Activated naive CD4-positive, alpha-beta T cell treated with anti-CD3 and anti-CD28 coated beads, Interleukin-2, amount 50 U/mL, for 24 hours (primary cell): Measurements from ENCODE around the gene LRRC2.

Experiments used
- H3K27ac Mint-ChIP-seq: one replicate; pipeline ENCODE4 v1.8.0; 2021; ENCODE audit warnings: mild to moderate bottlenecking, mixed read lengths
- H3K27me3 Mint-ChIP-seq: one replicate; pipeline ENCODE4 v1.8.0; 2021; ENCODE audit warnings: mixed read lengths
- H3K36me3 Mint-ChIP-seq: one replicate; pipeline ENCODE4 v1.8.0; 2021; ENCODE audit warnings: mixed read lengths
- H3K4me1 Mint-ChIP-seq: one replicate; pipeline ENCODE4 v1.8.0; 2021; ENCODE audit warnings: mixed read lengths
- H3K4me3 Mint-ChIP-seq: one replicate; pipeline ENCODE4 v1.8.0; 2021; ENCODE audit warnings: mild to moderate bottlenecking, mixed read lengths
- H3K9me3 Mint-ChIP-seq: one replicate; pipeline ENCODE4 v1.8.0; 2021; ENCODE audit warnings: mixed read lengths

Gene LRRC2

DNA sequence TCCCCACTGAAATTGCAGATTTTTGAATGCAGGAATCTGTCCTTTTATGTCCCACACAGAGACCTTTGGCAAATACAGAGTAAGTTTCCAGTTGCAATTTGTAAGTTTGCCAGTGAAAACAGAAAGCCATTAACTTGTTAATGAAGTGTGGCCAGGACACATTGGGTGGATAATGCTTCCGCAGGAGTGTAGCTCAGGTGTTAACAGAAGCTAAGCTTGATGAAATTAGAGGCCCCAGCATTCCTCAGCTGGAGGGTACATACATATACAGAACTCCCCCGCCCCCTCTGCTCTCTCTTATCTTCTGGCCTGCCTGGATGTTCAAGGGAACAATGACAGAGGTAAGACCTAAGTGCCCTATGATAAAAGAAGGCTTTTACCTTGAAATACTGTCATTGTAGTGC is 8.1 kb upstream of the LRRC2 start:
- Mint-ChIP-seq H3K36me3 (no peaks in the 10 kb centered on the region), H3K4me1 (peaks cover 9% of the 10 kb centered on the region), H3K27me3 (no peaks in the 10 kb centered on the region), H3K9me3 (no peaks in the 10 kb centered on the region), H3K27ac (no peak overlapping the region), H3K4me3 (no peak overlapping the region)

GRCh38 chr3:46573701-46574100 is 7.6 kb upstream of the LRRC2 start:
- Mint-ChIP-seq H3K4me1 (peaks cover 3% of the 10 kb centered on the region), H3K27ac (no peak overlapping the region), H3K9me3 (no peaks in the 10 kb centered on the region), H3K4me3 (no peak overlapping the region), H3K27me3 (no peaks in the 10 kb centered on the region), H3K36me3 (no peaks in the 10 kb centered on the region)

DNA sequence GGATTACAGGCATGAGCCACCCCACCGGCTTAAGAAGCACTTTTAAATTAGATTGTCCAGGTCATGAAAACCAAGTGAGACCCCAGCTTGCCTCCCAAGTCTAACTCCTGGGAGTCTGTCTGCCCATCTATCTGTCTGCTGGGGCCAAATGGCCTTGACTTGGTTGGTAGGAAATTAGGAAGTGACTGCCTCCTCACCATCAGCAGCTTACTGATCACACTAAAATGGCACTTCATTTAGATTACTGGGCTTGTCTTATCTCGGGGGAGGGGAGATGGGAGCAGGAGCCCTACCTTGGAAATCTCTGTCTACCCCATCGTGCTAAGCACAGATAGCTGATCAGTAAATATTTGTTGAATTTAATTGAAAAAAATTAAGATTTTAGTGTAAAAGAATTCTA is 5.6 kb upstream of the LRRC2 start:
- H3K27me3 Mint-ChIP-seq = no peaks in the 10 kb centered on the region
- H3K27ac Mint-ChIP-seq = no peak overlapping the region
- H3K36me3 Mint-ChIP-seq = no peaks in the 10 kb centered on the region
- H3K4me1 Mint-ChIP-seq = no peaks in the 10 kb centered on the region
- no peak overlapping the region for H3K4me3 Mint-ChIP-seq
- no peaks in the 10 kb centered on the region for H3K9me3 Mint-ChIP-seq

DNA sequence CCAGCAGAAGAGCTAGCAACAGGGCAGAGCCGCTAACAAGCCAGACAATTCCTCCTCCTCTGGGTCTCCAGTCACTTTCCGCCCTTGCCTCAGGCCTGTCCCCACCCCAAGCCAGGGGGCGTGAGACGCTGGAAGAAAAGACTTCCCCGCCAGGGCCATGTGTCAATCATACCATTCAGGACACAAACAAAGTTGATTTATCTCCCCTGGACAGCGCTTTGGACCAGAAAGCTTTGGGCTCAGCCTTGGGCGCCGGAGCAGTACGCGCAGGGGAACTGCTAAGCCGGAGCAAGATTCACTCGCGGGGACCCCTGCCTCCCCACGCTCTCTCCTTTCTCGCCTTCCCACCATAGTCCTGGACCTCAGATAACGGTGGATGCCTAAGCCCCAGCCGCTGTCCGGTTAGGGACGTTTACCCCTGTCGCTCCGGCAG is 479 bp downstream of the LRRC2 start:
- Mint-ChIP-seq H3K27me3 (peaks cover 9% of the 10 kb centered on the region), H3K4me1 (peaks cover 13% of the 10 kb centered on the region), H3K4me3 (peak overlapping the region; percentile 73), H3K36me3 (no peaks in the 10 kb centered on the region), H3K9me3 (no peaks in the 10 kb centered on the region), H3K27ac (no peak overlapping the region)

GRCh38 chr3:46565077-46565476 is 1.0 kb downstream of the LRRC2 start:
- Mint-ChIP-seq H3K4me3 (peak overlapping the region; percentile 73), H3K27me3 (peaks cover 9% of the 10 kb centered on the region), H3K4me1 (peaks cover 13% of the 10 kb centered on the region), H3K36me3 (no peaks in the 10 kb centered on the region), H3K27ac (no peak overlapping the region), H3K9me3 (no peaks in the 10 kb centered on the region)

GRCh38 chr3:46564190-46565021 is 1.7 kb downstream of the LRRC2 start:
- peak overlapping the region; percentile 43 for H3K27ac Mint-ChIP-seq
- H3K36me3 Mint-ChIP-seq = no peaks in the 10 kb centered on the region
- H3K9me3 Mint-ChIP-seq = no peaks in the 10 kb centered on the region
- peaks cover 13% of the 10 kb centered on the region for H3K4me1 Mint-ChIP-seq
- H3K27me3 Mint-ChIP-seq = peaks cover 9% of the 10 kb centered on the region
- no peak overlapping the region for H3K4me3 Mint-ChIP-seq

GRCh38 chr3:46561951-46562350 is 4.2 kb downstream of the LRRC2 start:
- no peaks in the 10 kb centered on the region for H3K9me3 Mint-ChIP-seq
- H3K27me3 Mint-ChIP-seq = peaks cover 10% of the 10 kb centered on the region
- no peak overlapping the region for H3K27ac Mint-ChIP-seq
- H3K4me3 Mint-ChIP-seq = no peak overlapping the region
- H3K36me3 Mint-ChIP-seq = no peaks in the 10 kb centered on the region
- H3K4me1 Mint-ChIP-seq = peaks cover 31% of the 10 kb centered on the region

GRCh38 chr3:46561511-46561910 is 4.6 kb downstream of the LRRC2 start:
- Mint-ChIP-seq H3K4me1 (peaks cover 32% of the 10 kb centered on the region), H3K36me3 (no peaks in the 10 kb centered on the region), H3K27me3 (peaks cover 10% of the 10 kb centered on the region)

GRCh38 chr3:46559091-46559704 is 6.9 kb downstream of the LRRC2 start:
- Mint-ChIP-seq H3K4me3 (no peak overlapping the region), H3K27ac (no peak overlapping the region), H3K36me3 (no peaks in the 10 kb centered on the region), H3K9me3 (no peaks in the 10 kb centered on the region), H3K4me1 (peaks cover 19% of the 10 kb centered on the region), H3K27me3 (peaks cover 1% of the 10 kb centered on the region)

More at GRCh38 chr3:46561511-46561910, 4.6 kb downstream of the LRRC2 start:
- H3K4me3 Mint-ChIP-seq = no peak overlapping the region
- H3K9me3 Mint-ChIP-seq = no peaks in the 10 kb centered on the region
- no peak overlapping the region for H3K27ac Mint-ChIP-seq

DNA sequence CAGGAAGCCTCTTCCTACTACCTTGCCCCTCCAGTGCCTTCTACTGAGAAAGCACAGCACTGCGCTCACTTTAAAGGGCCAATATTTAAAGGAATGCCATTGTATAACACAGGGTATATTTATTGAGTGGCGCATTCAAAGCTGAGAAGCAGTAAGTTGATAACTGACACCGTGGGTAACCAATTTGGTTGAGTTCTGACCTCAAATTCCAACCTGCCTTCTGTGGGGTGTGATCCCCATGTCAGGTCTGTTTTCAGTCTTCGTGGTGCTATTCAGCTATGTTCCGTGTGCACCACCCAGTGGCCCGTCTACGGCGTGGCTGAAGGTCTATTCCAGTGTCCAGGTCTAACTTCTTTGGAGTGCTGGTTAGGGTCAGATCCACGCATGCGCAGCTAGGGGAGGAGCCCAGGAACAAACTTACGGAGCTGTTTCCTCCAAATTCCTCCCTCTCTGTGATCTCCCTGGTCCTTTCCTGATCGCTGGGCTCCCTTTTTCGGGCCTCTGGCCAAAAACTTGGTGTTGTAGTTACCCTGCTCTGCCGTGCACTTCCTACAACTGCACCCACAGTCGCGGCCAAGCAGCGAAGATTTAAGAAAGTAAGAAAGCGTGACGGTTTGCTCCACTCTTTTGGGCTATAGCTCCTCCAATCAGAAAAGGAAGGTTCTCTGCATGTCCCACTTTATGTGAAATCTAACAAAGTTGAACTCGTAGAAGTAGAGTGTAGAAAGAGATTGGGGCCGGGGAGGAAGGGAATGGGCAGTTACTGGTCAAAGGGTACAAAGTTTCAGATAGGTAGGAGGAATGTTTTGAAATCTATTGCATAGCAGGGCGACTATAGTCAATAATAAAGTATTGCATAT is 7.7 kb downstream of the LRRC2 start:
- peaks cover 1% of the 10 kb centered on the region for H3K27me3 Mint-ChIP-seq
- peak overlapping the region; percentile 84 for H3K4me3 Mint-ChIP-seq
- H3K36me3 Mint-ChIP-seq = no peaks in the 10 kb centered on the region
- H3K27ac Mint-ChIP-seq = peak overlapping the region; percentile 52
- H3K4me1 Mint-ChIP-seq = peaks cover 19% of the 10 kb centered on the region
- H3K9me3 Mint-ChIP-seq = no peaks in the 10 kb centered on the region

DNA sequence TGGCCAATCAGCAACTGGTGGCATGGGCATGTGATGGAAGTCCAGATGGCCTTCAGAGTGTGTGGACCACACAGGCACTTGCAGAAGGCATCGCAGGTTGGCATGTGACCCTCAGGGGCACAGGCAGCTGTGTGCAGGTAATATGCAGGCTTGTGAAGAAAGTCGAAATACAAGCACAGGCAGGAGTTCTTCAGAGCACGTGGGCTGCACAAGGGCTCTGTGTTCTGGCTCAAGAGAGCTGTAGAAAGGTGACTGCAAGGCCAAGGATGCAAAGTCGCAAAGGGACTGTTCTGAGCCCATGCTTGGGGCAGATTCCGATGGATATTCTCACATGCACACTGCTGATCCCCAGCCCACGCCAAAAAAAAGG is 8.3 kb downstream of the LRRC2 start:
- Mint-ChIP-seq H3K27ac (no peak overlapping the region), H3K36me3 (no peaks in the 10 kb centered on the region), H3K4me3 (no peak overlapping the region)

GRCh38 chr3:46553154-46553553 is 12.9 kb downstream of the LRRC2 start:
- Mint-ChIP-seq H3K4me1 (peaks cover 23% of the 10 kb centered on the region), H3K36me3 (no peaks in the 10 kb centered on the region), H3K27me3 (no peaks in the 10 kb centered on the region), H3K4me3 (no peak overlapping the region), H3K9me3 (no peaks in the 10 kb centered on the region), H3K27ac (no peak overlapping the region)

More for the DNA sequence above, 8.3 kb downstream of the LRRC2 start:
- no peaks in the 10 kb centered on the region for H3K9me3 Mint-ChIP-seq
- H3K27me3 Mint-ChIP-seq = peaks cover 1% of the 10 kb centered on the region
- H3K4me1 Mint-ChIP-seq = peaks cover 19% of the 10 kb centered on the region

GRCh38 chr3:46552538-46552937 is 13.6 kb downstream of the LRRC2 start:
- peaks cover 20% of the 10 kb centered on the region for H3K4me1 Mint-ChIP-seq
- no peak overlapping the region for H3K27ac Mint-ChIP-seq
- H3K4me3 Mint-ChIP-seq = no peak overlapping the region
- H3K36me3 Mint-ChIP-seq = no peaks in the 10 kb centered on the region
- no peaks in the 10 kb centered on the region for H3K27me3 Mint-ChIP-seq
- no peaks in the 10 kb centered on the region for H3K9me3 Mint-ChIP-seq

DNA sequence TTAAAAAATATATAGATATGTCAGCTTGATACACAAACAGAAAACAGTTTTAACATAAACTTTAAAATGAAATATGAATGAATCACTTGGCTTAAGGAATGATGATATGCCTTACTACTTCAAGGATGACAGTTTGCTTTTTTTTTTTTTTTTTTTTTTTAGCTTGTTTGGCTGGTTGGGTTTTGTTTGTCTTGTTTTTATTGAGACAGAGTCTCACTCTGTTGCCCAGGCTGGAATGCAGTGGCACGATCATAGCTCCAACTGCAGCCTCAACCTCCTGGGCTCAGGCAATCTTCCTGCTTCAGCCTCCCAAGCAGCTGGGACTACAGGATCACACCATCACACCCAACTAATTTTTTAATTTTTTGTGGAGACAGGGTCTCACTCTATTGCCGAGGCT is 14.5 kb downstream of the LRRC2 start:
- Mint-ChIP-seq H3K36me3 (no peaks in the 10 kb centered on the region), H3K9me3 (no peaks in the 10 kb centered on the region), H3K4me3 (no peak overlapping the region), H3K4me1 (peaks cover 18% of the 10 kb centered on the region), H3K27ac (no peak overlapping the region), H3K27me3 (no peaks in the 10 kb centered on the region)

DNA sequence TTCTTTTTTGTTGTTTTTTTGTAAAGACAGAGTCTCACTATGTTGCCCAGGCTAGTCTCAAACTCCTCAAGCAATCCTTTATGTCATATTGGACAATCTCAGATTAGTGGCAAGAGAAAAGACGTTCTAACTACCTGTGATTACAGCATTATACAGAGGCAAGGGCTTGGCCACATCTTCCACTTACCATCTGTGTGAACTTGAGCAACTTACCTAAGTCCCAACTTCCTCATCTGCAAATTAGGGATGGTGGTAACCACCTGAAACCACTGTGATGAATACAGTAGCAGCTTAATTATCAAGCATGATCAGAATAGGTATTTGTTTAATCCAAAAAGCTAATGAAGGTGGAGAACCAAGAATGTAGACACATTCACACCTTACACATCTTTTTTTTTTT is 16.1 kb downstream of the LRRC2 start:
- Mint-ChIP-seq H3K27ac (no peak overlapping the region), H3K9me3 (no peaks in the 10 kb centered on the region), H3K4me1 (peaks cover 28% of the 10 kb centered on the region), H3K4me3 (no peak overlapping the region), H3K27me3 (no peaks in the 10 kb centered on the region), H3K36me3 (no peaks in the 10 kb centered on the region)
